ENCODE data around the gene CUL7.

Gene CUL7

GRCh38 chr6:43060034-43060754 is 6.5 kb upstream of the CUL7 start:
- CTCF ChIA-PET, result interaction anchor here (0.9 to 1.8 kb wide), 4 partner anchors 9 to 83 kb away, joined by 3 to 5 read pairs (median 4); no protein-coding TSS in a partner anchor
- POLR2A ChIA-PET, result interaction anchor here (1.1 kb wide), 1 partner anchor 11 kb away, joined by 5 read pairs; no protein-coding TSS in a partner anchor

GRCh38 chr6:43059168-43060033 is 5.8 kb upstream of the CUL7 start, which contains the start of the genes KLC4 and MRPL2:
Gene KLC4 (plus strand): TSS chr6:43059631. CDS start chr6:43061336, 1,705 bp downstream.
Gene MRPL2 (minus strand): TSS chr6:43059434. CDS start chr6:43059381, 53 bp downstream.
- CTCF ChIA-PET, result interaction anchor here (1.1 to 2.0 kb wide), 3 partner anchors 25 to 84 kb away, joined by 3 to 5 read pairs (median 3); no protein-coding TSS in a partner anchor
- POLR2A ChIA-PET, result interaction anchor here (1.1 kb wide), 1 partner anchor 11 kb away, joined by 5 read pairs; no protein-coding TSS in a partner anchor
- TF ChIP-seq CTCF (IDR thresholded peaks at IDR 0.05; ENCODE audit: control extremely low read depth, extremely low read depth, low read depth, missing control alignments), result no peak
- peak; percentile 100 for DNase-seq (ENCODE audit: extremely low spot score)

More at GRCh38 chr6:43060034-43060754, 6.5 kb upstream of the CUL7 start:
- no peak for TF ChIP-seq CTCF (IDR thresholded peaks at IDR 0.05; ENCODE audit: control extremely low read depth, extremely low read depth, low read depth, missing control alignments)
- DNase-seq (ENCODE audit: extremely low spot score), result no peak

- TF ChIP-seq CTCF (IDR thresholded peaks at IDR 0.05; ENCODE audit: control extremely low read depth, extremely low read depth, low read depth, missing control alignments), result no peak
- ChIA-PET CTCF (interaction anchor here (1.1 to 2.0 kb wide), 2 partner anchors 48 to 85 kb away, joined by 3 to 5 read pairs; no protein-coding TSS in a partner anchor), POLR2A (interaction anchor here (1.1 kb wide), 1 partner anchor 10 kb away, joined by 5 read pairs; no protein-coding TSS in a partner anchor)
- DNase-seq (ENCODE audit: extremely low spot score), result no peak
These were observed 4.9 kb upstream of the CUL7 start for GRCh38 chr6:43058531-43058930.

- POLR2A ChIA-PET, result no interaction called here
- DNase-seq (ENCODE audit: extremely low spot score), result no peak
- CTCF ChIA-PET, result interaction anchor here (1.5 to 2.0 kb wide), 2 partner anchors 59 to 88 kb away, joined by 3 to 5 read pairs; no protein-coding TSS in a partner anchor
- TF ChIP-seq CTCF (IDR thresholded peaks at IDR 0.05; ENCODE audit: control extremely low read depth, extremely low read depth, low read depth, missing control alignments), result no peak
These were observed 2.3 kb upstream of the CUL7 start for GRCh38 chr6:43055966-43056365.

GRCh38 chr6:43054206-43054943 is 724 bp upstream of the CUL7 start:
- ChIA-PET POLR2A (interaction anchor here (0.6 to 1.4 kb wide), 2 partner anchors 59 to 124 kb away, joined by 3 to 5 read pairs; no protein-coding TSS in a partner anchor), CTCF (interaction anchor here (0.7 to 2.0 kb wide), 5 partner anchors 11 to 118 kb away, joined by 3 to 5 read pairs (median 3); partner anchors contain the start of gene RRP36)
- no peak for TF ChIP-seq CTCF (IDR thresholded peaks at IDR 0.05; ENCODE audit: control extremely low read depth, extremely low read depth, low read depth, missing control alignments)
- no peak for DNase-seq (ENCODE audit: extremely low spot score)
